Caco-2 (cell line): Measurements from ENCODE around the gene PLCXD3. TPM values are rescaled to one million over a fixed set of nuclear protein-coding genes. Genes with fewer than 3 reads are reported as not detected.

ENCODE experiments used
- BruUV-seq: library from RNA; stranded (reverse); fragments of 400-500 nt; replicated peaks from 2 replicates; lab custom pipeline; 2021; lab: Mats Ljungman, UMichigan
- CTCF ChIA-PET: fragments of 300-600 bp; sonication (Branson Sonifier 250); formaldehyde crosslinking; loops from one replicate; lab custom pipeline; 2022; ENCODE audit warnings: antibody characterized with exemption; lab: Charles Lee
- POLR2A ChIA-PET: fragments of 300-600 bp; sonication (Branson Sonifier 250); formaldehyde crosslinking; loops from one replicate; lab custom pipeline; 2022; ENCODE audit warnings: antibody characterized with exemption; lab: Charles Lee
- DNase-seq, 2 experiments: peaks; one replicate each; pipeline versions ENCODE4 v3.0.0 to v3.0.0-alpha.2; 2020 to 2022
- H3K27me3 ChIP-seq: replicated peaks from 2 replicates; pipeline ENCODE4 v1.6.0; 2011; ENCODE audit warnings: low read length; ENCODE audit not compliant: control insufficient read depth, insufficient read depth
- H3K36me3 ChIP-seq: 2 replicates; pipeline ENCODE4 v1.5.1; 2011; ENCODE audit warnings: low read length; ENCODE audit not compliant: control insufficient read depth, insufficient read depth
- H3K4me1 ChIP-seq: fragments of 250-450 bp; sonication (Bioruptor Pico); 2 replicates; pipeline ENCODE4 v1.5.1; 2020; ENCODE audit warnings: mild to moderate bottlenecking
- H3K4me3 ChIP-seq: 2 replicates; pipeline ENCODE4 v1.5.1; 2011; ENCODE audit warnings: low read depth, mild to moderate bottlenecking, control low read depth, low read length
- H3K9me3 ChIP-seq: fragments of 250-450 bp; sonication (Bioruptor Pico); 2 replicates; pipeline ENCODE4 v1.5.1; 2020; ENCODE audit warnings: mild to moderate bottlenecking, moderate library complexity
- H3K27ac Mint-ChIP-seq: one replicate; pipeline ENCODE4 v1.8.0; 2022; ENCODE audit warnings: mixed read lengths; ENCODE audit not compliant: unreplicated experiment
- H3K27me3 Mint-ChIP-seq: one replicate; pipeline ENCODE4 v1.8.0; 2022; ENCODE audit warnings: mixed read lengths; ENCODE audit not compliant: insufficient read depth, unreplicated experiment
- H3K36me3 Mint-ChIP-seq: one replicate; pipeline ENCODE4 v1.8.0; 2022; ENCODE audit warnings: mild to moderate bottlenecking, mixed read lengths; ENCODE audit not compliant: insufficient read depth, unreplicated experiment
- H3K4me1 Mint-ChIP-seq: one replicate; pipeline ENCODE4 v1.8.0; 2022; ENCODE audit warnings: low read depth, mixed read lengths; ENCODE audit not compliant: unreplicated experiment
- H3K4me3 Mint-ChIP-seq: one replicate; pipeline ENCODE4 v1.8.0; 2022; ENCODE audit warnings: mild to moderate bottlenecking, moderate library complexity, mixed read lengths; ENCODE audit not compliant: unreplicated experiment
- H3K9me3 Mint-ChIP-seq: one replicate; pipeline ENCODE4 v1.8.0; 2022; ENCODE audit warnings: mixed read lengths; ENCODE audit not compliant: unreplicated experiment
- intact Hi-C: fragments of 100-400 bp; cut with micrococcal nuclease; formaldehyde crosslinking; loops from one replicate; pipeline ENCODE4 v1.10.0; 2022; ENCODE audit not compliant: unreplicated experiment
- total RNA-seq: library from RNA; stranded (reverse); gene quantifications from 2 replicates; pipeline ENCODE4 v1.2.3, GENCODE V29; 2022
- TF ChIP-seq, protein P1 (sequence below), 2 experiments: fragments of 200-600 bp in 1 of 2; IDR thresholded peaks; 1 replicate in 1 of 2; 2 replicates in 1 of 2; pipeline versions ENCODE4 v1.5.1 to v1.8.0; 2011 to 2022; ENCODE audit warnings: antibody characterized with exemption in 1 of 2, control low read depth in 1 of 2, inconsistent platforms in 1 of 2, low read depth in 1 of 2, low read length in 1 of 2, mild to moderate bottlenecking in 1 of 2, moderate library complexity in 1 of 2; ENCODE audit not compliant: insufficient read depth in 1 of 2, severe bottlenecking in 1 of 2, unreplicated experiment in 1 of 2

The PLCXD3 gene
- total RNA-seq, 1 experiment from 2014 or later: 0.20 TPM

DNA sequence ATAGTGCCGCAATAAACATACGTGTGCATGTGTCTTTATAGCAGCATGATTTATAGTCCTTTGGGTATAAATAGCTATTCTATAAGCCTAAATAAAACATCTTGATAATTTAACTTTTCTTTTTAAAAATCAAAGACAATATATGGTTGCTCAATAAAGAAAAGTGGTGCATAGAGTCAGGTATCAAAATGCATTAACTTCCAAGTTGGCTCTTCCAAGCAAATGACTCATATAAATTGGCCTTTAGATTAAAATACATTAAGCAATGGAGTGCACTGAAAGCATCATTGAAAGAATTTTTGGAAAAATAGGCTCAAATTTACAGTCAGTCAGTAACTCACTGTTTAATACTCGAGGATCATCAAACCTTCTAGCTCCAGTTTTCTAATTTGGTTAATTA, 106.6 kb downstream of the PLCXD3 start:
- CTCF ChIA-PET: no interaction called here
- no peaks in the 10 kb centered on the region for H3K36me3 Mint-ChIP-seq

GRCh38 chr5:41402845-41403244, 107.6 kb downstream of the PLCXD3 start:
- H3K4me1 Mint-ChIP-seq: peaks cover 17% of the 10 kb centered on the region
- no peaks in the 10 kb centered on the region for H3K27me3 ChIP-seq
- H3K9me3 ChIP-seq: peaks cover 15% of the 10 kb centered on the region
- H3K27ac Mint-ChIP-seq: no peak overlapping the region
- POLR2A ChIA-PET: no interaction called here
- no peaks in the 10 kb centered on the region for H3K27me3 Mint-ChIP-seq
- TF ChIP-seq, protein P1, sequence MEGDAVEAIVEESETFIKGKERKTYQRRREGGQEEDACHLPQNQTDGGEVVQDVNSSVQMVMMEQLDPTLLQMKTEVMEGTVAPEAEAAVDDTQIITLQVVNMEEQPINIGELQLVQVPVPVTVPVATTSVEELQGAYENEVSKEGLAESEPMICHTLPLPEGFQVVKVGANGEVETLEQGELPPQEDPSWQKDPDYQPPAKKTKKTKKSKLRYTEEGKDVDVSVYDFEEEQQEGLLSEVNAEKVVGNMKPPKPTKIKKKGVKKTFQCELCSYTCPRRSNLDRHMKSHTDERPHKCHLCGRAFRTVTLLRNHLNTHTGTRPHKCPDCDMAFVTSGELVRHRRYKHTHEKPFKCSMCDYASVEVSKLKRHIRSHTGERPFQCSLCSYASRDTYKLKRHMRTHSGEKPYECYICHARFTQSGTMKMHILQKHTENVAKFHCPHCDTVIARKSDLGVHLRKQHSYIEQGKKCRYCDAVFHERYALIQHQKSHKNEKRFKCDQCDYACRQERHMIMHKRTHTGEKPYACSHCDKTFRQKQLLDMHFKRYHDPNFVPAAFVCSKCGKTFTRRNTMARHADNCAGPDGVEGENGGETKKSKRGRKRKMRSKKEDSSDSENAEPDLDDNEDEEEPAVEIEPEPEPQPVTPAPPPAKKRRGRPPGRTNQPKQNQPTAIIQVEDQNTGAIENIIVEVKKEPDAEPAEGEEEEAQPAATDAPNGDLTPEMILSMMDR (IDR thresholded peaks at IDR 0.05; ENCODE audit: insufficient read depth in 1 of 2, low read depth in 1 of 2, low read length in 1 of 2, severe bottlenecking in 1 of 2, unreplicated experiment in 1 of 2): no peak
- no TSS peak for BruUV-seq
- H3K36me3 ChIP-seq: no peaks in the 10 kb centered on the region
- peaks cover 37% of the 10 kb centered on the region for H3K4me1 ChIP-seq
- H3K4me3 Mint-ChIP-seq: no peak overlapping the region
- intact Hi-C loops: no loop called here
- peaks cover 17% of the 10 kb centered on the region for H3K9me3 Mint-ChIP-seq
- CTCF ChIA-PET: no interaction called here
- H3K36me3 Mint-ChIP-seq: no peaks in the 10 kb centered on the region
- no peak for DNase-seq
- no peak overlapping the region for H3K4me3 ChIP-seq

More for the DNA sequence above, 106.6 kb downstream of the PLCXD3 start:
- H3K27me3 Mint-ChIP-seq: no peaks in the 10 kb centered on the region
- peaks cover 27% of the 10 kb centered on the region for H3K4me1 Mint-ChIP-seq
- no peak overlapping the region for H3K27ac Mint-ChIP-seq
- Histone ChIP-seq H3K36me3 (no peaks in the 10 kb centered on the region), H3K4me3 (no peak overlapping the region), H3K9me3 (peaks cover 14% of the 10 kb centered on the region), H3K27me3 (no peaks in the 10 kb centered on the region), H3K4me1 (peaks cover 47% of the 10 kb centered on the region)
- H3K4me3 Mint-ChIP-seq: no peak overlapping the region
- H3K9me3 Mint-ChIP-seq: peaks cover 9% of the 10 kb centered on the region
- BruUV-seq: no TSS peak
- no peak for DNase-seq
- POLR2A ChIA-PET: no interaction called here
- TF ChIP-seq, protein P1 (IDR thresholded peaks at IDR 0.05; ENCODE audit: insufficient read depth in 1 of 2, low read depth in 1 of 2, low read length in 1 of 2, severe bottlenecking in 1 of 2, unreplicated experiment in 1 of 2): no peak
- intact Hi-C loops: no loop called here

- H3K4me3 ChIP-seq: no peak overlapping the region
- H3K9me3 ChIP-seq: peaks cover 7% of the 10 kb centered on the region
- Mint-ChIP-seq H3K27ac (no peak overlapping the region), H3K4me1 (no peaks in the 10 kb centered on the region), H3K4me3 (no peak overlapping the region), H3K36me3 (no peaks in the 10 kb centered on the region), H3K27me3 (no peaks in the 10 kb centered on the region), H3K9me3 (peaks cover 20% of the 10 kb centered on the region)
- DNase-seq: no peak
- no TSS peak for BruUV-seq
- CTCF ChIA-PET: no interaction called here
- TF ChIP-seq, protein P1 (IDR thresholded peaks at IDR 0.05; ENCODE audit: insufficient read depth in 1 of 2, low read depth in 1 of 2, low read length in 1 of 2, severe bottlenecking in 1 of 2, unreplicated experiment in 1 of 2): no peak
- H3K27me3 ChIP-seq: no peaks in the 10 kb centered on the region
- intact Hi-C loops: no loop called here
- POLR2A ChIA-PET: no interaction called here
- peaks cover 7% of the 10 kb centered on the region for H3K4me1 ChIP-seq
- H3K36me3 ChIP-seq: no peaks in the 10 kb centered on the region
Observed at GRCh38 chr5:41399839-41400238, 110.6 kb downstream of the PLCXD3 start.
